Fibroblast of upper back skin (primary cell): ENCODE results near the gene SEMA6A.
"Not testable (repeated sequence)": the region's sequence is repeated elsewhere in the genome, so short reads cannot be mapped to it uniquely, and the experiment has no call there.

ENCODE experiments used
- DNase-seq: peaks from one replicate; pipeline ENCODE4 v3.0.0-alpha.2; 2013

SEMA6A gene

GRCh38 chr5:116546033-116546742, 28.4 kb downstream of the SEMA6A start:
- DNase-seq, result no peak

- not testable (repeated sequence) for DNase-seq
Measured at GRCh38 chr5:116545465-116545864, 29.2 kb downstream of the SEMA6A start.

- no peak for DNase-seq
Measured at GRCh38 chr5:116544531-116545241, 29.9 kb downstream of the SEMA6A start.

- DNase-seq, result peak; percentile 34
Measured at GRCh38 chr5:116543501-116543900, 31.1 kb downstream of the SEMA6A start.

- no peak for DNase-seq
Measured at GRCh38 chr5:116542619-116543018, 32.0 kb downstream of the SEMA6A start.

- no peak for DNase-seq
Measured at GRCh38 chr5:116539222-116539621, 35.4 kb downstream of the SEMA6A start.

GRCh38 chr5:116536316-116537083, 38.1 kb downstream of the SEMA6A start:
- DNase-seq, result no peak

GRCh38 chr5:116534964-116535651, 39.5 kb downstream of the SEMA6A start:
- DNase-seq, result no peak

GRCh38 chr5:116532762-116533525, 41.7 kb downstream of the SEMA6A start:
- peak; percentile 29 for DNase-seq

- DNase-seq, result no peak
Measured at GRCh38 chr5:116531635-116532034, 43.0 kb downstream of the SEMA6A start.

GRCh38 chr5:116531117-116531516, 43.5 kb downstream of the SEMA6A start:
- DNase-seq, result no peak

- no peak for DNase-seq
Measured at GRCh38 chr5:116530276-116530675, 44.3 kb downstream of the SEMA6A start.

GRCh38 chr5:116529615-116530014, 45.0 kb downstream of the SEMA6A start:
- no peak for DNase-seq

- DNase-seq, result no peak
Measured at GRCh38 chr5:116528519-116529234, 45.9 kb downstream of the SEMA6A start.

- DNase-seq, result no peak
Measured at GRCh38 chr5:116527582-116527981, 47.0 kb downstream of the SEMA6A start.

GRCh38 chr5:116525674-116526073, 48.9 kb downstream of the SEMA6A start:
- no peak for DNase-seq

- DNase-seq, result no peak
Measured at GRCh38 chr5:116524966-116525365, 49.7 kb downstream of the SEMA6A start.

- DNase-seq, result no peak
Measured at GRCh38 chr5:116524051-116524904, 50.3 kb downstream of the SEMA6A start.

- not testable (repeated sequence) for DNase-seq
Measured at GRCh38 chr5:116523182-116523581, 51.4 kb downstream of the SEMA6A start.

- DNase-seq, result peak; percentile 29
Measured at GRCh38 chr5:116522356-116523136, 52.1 kb downstream of the SEMA6A start.
